H1 (cell line): ENCODE results near the gene SOX6. TPM values are rescaled to one million over a fixed set of nuclear protein-coding genes. Genes with fewer than 3 reads are reported as not detected.
A peak's percentile ranks its signal among the peaks of the same experiment; 100 is the strongest.

ENCODE experiments used
- CTCF ChIA-PET: fragments of 300-600 bp; sonication (Branson Sonifier 250); formaldehyde crosslinking; loops from one replicate; lab custom pipeline; 2021; ENCODE audit not compliant: partially characterized antibody; lab: Charles Lee
- POLR2A ChIA-PET: fragments of 300-600 bp; sonication (Branson Sonifier 250); formaldehyde crosslinking; loops from one replicate; lab custom pipeline; 2021; ENCODE audit warnings: inconsistent platforms; ENCODE audit not compliant: partially characterized antibody; lab: Charles Lee
- DNase-seq, 2 experiments: peaks; one replicate each; pipeline versions ENCODE4 v3.0.0 to v3.0.0-alpha.2; 2010 to 2022; ENCODE audit warnings: low spot score in 2 of 2, low read depth in 1 of 2, mixed read lengths in 1 of 2
- FAIRE-seq: peaks from 2 replicates; lab custom pipeline; 2011; peaks lifted over from hg19 to GRCh38; lab: Jason Lieb, UNC
- H2AFZ ChIP-seq: 2 replicates; pipeline ENCODE4 v1.8.1; 2012; ENCODE audit warnings: low read length, inconsistent platforms
- H2AK5ac ChIP-seq: 2 replicates; pipeline ENCODE4 v1.6.1; 2013; ENCODE audit warnings: low read depth, low read length
- H2BK120ac ChIP-seq: replicated peaks from 2 replicates; pipeline ENCODE3; 2013; ENCODE audit warnings: low read depth, low read length, inconsistent platforms
- H2BK12ac ChIP-seq: 2 replicates; pipeline ENCODE4 v1.6.1; 2013; ENCODE audit warnings: low read depth, low read length
- H2BK15ac ChIP-seq: 2 replicates; pipeline ENCODE4 v1.6.1; 2013; ENCODE audit warnings: low read length
- H2BK20ac ChIP-seq: 2 replicates; pipeline ENCODE4 v1.6.1; 2013; ENCODE audit warnings: low read length
- H2BK5ac ChIP-seq: 2 replicates; pipeline ENCODE4 v1.6.1; 2013; ENCODE audit warnings: low read depth, low read length
- H3K14ac ChIP-seq: 2 replicates; pipeline ENCODE4 v1.6.1; 2013; ENCODE audit warnings: inconsistent platforms; ENCODE audit not compliant: insufficient read length
- H3K18ac ChIP-seq: 2 replicates; pipeline ENCODE4 v1.6.1; 2013; ENCODE audit warnings: low read length; ENCODE audit errors: extremely low read depth
- H3K23ac ChIP-seq: 2 replicates; pipeline ENCODE4 v1.6.1; 2013; ENCODE audit warnings: inconsistent platforms; ENCODE audit not compliant: insufficient read length
- H3K23me2 ChIP-seq: 2 replicates; pipeline ENCODE4 v1.6.1; 2013; ENCODE audit warnings: low read depth, low read length
- H3K27ac ChIP-seq: 2 replicates; pipeline ENCODE4 v1.6.1; 2011; ENCODE audit warnings: low read depth, low read length, inconsistent platforms
- H3K27me3 ChIP-seq, 4 experiments: replicated peaks in 1 of 4; 1 replicate in 1 of 4; 2 replicates in 3 of 4; pipeline versions ENCODE4 v1.6.1 to v1.8.1; 2011 to 2013; ENCODE audit warnings: low read length in 3 of 4, mild to moderate bottlenecking in 3 of 4, inconsistent platforms in 2 of 4, mixed read lengths in 2 of 4, moderate library complexity in 1 of 4; ENCODE audit not compliant: control insufficient read depth in 3 of 4, insufficient read depth in 3 of 4; ENCODE audit errors: extremely low read depth in 1 of 4
- H3K36me3 ChIP-seq, 4 experiments: 2 replicates each; pipeline versions ENCODE4 v1.6.1 to v1.8.1; 2011 to 2013; ENCODE audit warnings: mild to moderate bottlenecking in 4 of 4, low read length in 3 of 4, moderate library complexity in 2 of 4, control low read depth in 1 of 4, inconsistent platforms in 1 of 4; ENCODE audit not compliant: insufficient read depth in 4 of 4, control insufficient read depth in 2 of 4
- H3K4ac ChIP-seq: replicated peaks from 2 replicates; pipeline ENCODE3; 2013; ENCODE audit warnings: low read length, low read depth, mixed read lengths, inconsistent platforms; ENCODE audit not compliant: insufficient read length
- H3K4me1 ChIP-seq, 4 experiments: replicated peaks in 1 of 4; 1 replicate in 1 of 4; 2 replicates in 3 of 4; pipeline versions ENCODE4 v1.6.1 to v1.8.1; 2011 to 2013; ENCODE audit warnings: low read length in 3 of 4, inconsistent platforms in 2 of 4, mixed read lengths in 1 of 4; ENCODE audit not compliant: insufficient read depth in 4 of 4, control insufficient read depth in 3 of 4
- H3K4me2 ChIP-seq, 2 experiments: 2 replicates each; pipeline versions ENCODE4 v1.6.1 to v1.8.1; 2011 to 2013; ENCODE audit warnings: low read depth in 2 of 2, low read length in 2 of 2, control low read depth in 1 of 2, inconsistent platforms in 1 of 2, mild to moderate bottlenecking in 1 of 2; ENCODE audit not compliant: insufficient read depth in 1 of 2
- H3K4me3 ChIP-seq, 4 experiments: fragments of 200-600, 300-600 bp in 1 of 4; sonication (generic), shearing (Covaris generic), sonication (Bioruptor Twin) in 1 of 4; 2 replicates each; pipeline versions ENCODE4 v1.5.1 to v1.8.1; 2011 to 2016; ENCODE audit warnings: low read length in 4 of 4, low read depth in 3 of 4, control low read depth in 2 of 4, inconsistent platforms in 2 of 4, mild to moderate bottlenecking in 2 of 4, mixed read lengths in 1 of 4, moderate library complexity in 1 of 4; ENCODE audit not compliant: insufficient read depth in 2 of 4; ENCODE audit errors: extremely low read depth in 1 of 4
- H3K56ac ChIP-seq: replicated peaks from 2 replicates; pipeline ENCODE3; 2013; ENCODE audit warnings: low read depth, mild to moderate bottlenecking, mixed read lengths, low read length, inconsistent platforms; ENCODE audit not compliant: insufficient read length
- H3K79me1 ChIP-seq: 2 replicates; pipeline ENCODE4 v1.6.1; 2013; ENCODE audit warnings: low read depth, low read length, control low read depth
- H3K79me2 ChIP-seq, 2 experiments: 2 replicates each; pipeline versions ENCODE4 v1.6.1 to v1.8.1; 2012 to 2013; ENCODE audit warnings: low read length in 2 of 2, mild to moderate bottlenecking in 2 of 2, inconsistent platforms in 1 of 2; ENCODE audit not compliant: insufficient read depth in 2 of 2, control insufficient read depth in 1 of 2
- H3K9ac ChIP-seq, 4 experiments: replicated peaks in 1 of 4; 1 replicate in 1 of 4; 2 replicates in 3 of 4; pipeline versions ENCODE4 v1.6.1 to v1.8.1; 2011 to 2013; ENCODE audit warnings: low read depth in 3 of 4, low read length in 3 of 4, control low read depth in 2 of 4, mild to moderate bottlenecking in 2 of 4, moderate library complexity in 2 of 4, inconsistent platforms in 1 of 4; ENCODE audit errors: extremely low read depth in 1 of 4
- H3K9me3 ChIP-seq, 2 experiments: 2 replicates each; pipeline versions ENCODE4 v1.6.1 to v1.8.1; 2012 to 2013; ENCODE audit warnings: mild to moderate bottlenecking in 2 of 2, moderate library complexity in 2 of 2, control low read depth in 1 of 2, inconsistent platforms in 1 of 2, low read depth in 1 of 2, low read length in 1 of 2, mixed read lengths in 1 of 2; ENCODE audit not compliant: insufficient read depth in 2 of 2
- H4K20me1 ChIP-seq, 2 experiments: replicated peaks in 1 of 2; 2 replicates each; pipeline versions ENCODE3 to v1.8.1; 2011 to 2013; ENCODE audit warnings: inconsistent platforms in 2 of 2, low read length in 2 of 2, mild to moderate bottlenecking in 1 of 2; ENCODE audit not compliant: insufficient read depth in 2 of 2, control insufficient read depth in 1 of 2
- H4K5ac ChIP-seq: 2 replicates; pipeline ENCODE4 v1.6.1; 2013; ENCODE audit warnings: low read length, low read depth, mixed read lengths, inconsistent platforms; ENCODE audit not compliant: insufficient read length
- H4K8ac ChIP-seq: 2 replicates; pipeline ENCODE4 v1.8.0; 2013; ENCODE audit warnings: mild to moderate bottlenecking, moderate library complexity, low read length, inconsistent platforms; ENCODE audit not compliant: insufficient read depth; ENCODE audit errors: extremely low read depth
- H4K91ac ChIP-seq: replicated peaks from 2 replicates; pipeline ENCODE3; 2013; ENCODE audit warnings: low read length, mixed read lengths, inconsistent platforms; ENCODE audit not compliant: insufficient read length
- HDAC6 ChIP-seq: IDR thresholded peaks from one replicate; pipeline ENCODE4 v1.7.1; 2012; ENCODE audit warnings: low read depth, mild to moderate bottlenecking, inconsistent platforms, low read length, moderate library complexity
- MAFK ChIP-seq: IDR thresholded peaks from 2 replicates; pipeline ENCODE4 v1.6.1; 2012; ENCODE audit warnings: low read depth, mild to moderate bottlenecking, improper control_type of control experiment, low read length
- RAD21 ChIP-seq, 2 experiments: IDR thresholded peaks in 1 of 2; conservative IDR thresholded peaks in 1 of 2; 2 replicates each; pipeline ENCODE4 v1.6.1; 2011; ENCODE audit warnings: low read depth in 2 of 2, low read length in 2 of 2, improper control_type of control experiment in 1 of 2, inconsistent platforms in 1 of 2, mild to moderate bottlenecking in 1 of 2, moderate library complexity in 1 of 2
- RXRA ChIP-seq: IDR thresholded peaks from 2 replicates; pipeline ENCODE4 v1.6.1; 2011; ENCODE audit warnings: low read depth, mild to moderate bottlenecking, low read length, moderate library complexity; ENCODE audit not compliant: insufficient read depth
- TBP ChIP-seq: IDR thresholded peaks from 2 replicates; pipeline ENCODE4 v1.6.1; 2011; ENCODE audit warnings: low read depth, low read length, improper control_type of control experiment
- WGBS, 2 experiments: shearing (Covaris generic) in 1 of 2; methylation state at CpG; one replicate each; pipeline versions ENCODE4 v1.1.6 to v1.1.7; 2013 to 2015; ENCODE audit warnings: low lambda C conversion rate in 2 of 2, mixed read lengths in 2 of 2, inconsistent platforms in 1 of 2, low coverage in 1 of 2, missing lambda C conversion rate in 1 of 2; ENCODE audit not compliant: insufficient replicate concordance in 2 of 2, insufficient coverage in 1 of 2, insufficient read length in 1 of 2; ENCODE audit errors: extremely low coverage in 1 of 2, missing lambda C conversion rate in 1 of 2; 5-methylcytosine and 5-hydroxymethylcytosine counted together
- polyA plus RNA-seq, 7 experiments: library from polyadenylated mRNA; depleted of rRNA in 3 of 7; stranded (reverse) in 5 of 7; unstranded in 2 of 7; fragments of >200 nt in 5 of 7; fragments of 200-250 nt in 2 of 7; gene quantifications; 1 replicate in 5 of 7; 2 replicates in 1 of 7; 4 replicates in 1 of 7; pipeline versions ENCODE4 v1.2.1 to v1.2.3, GENCODE V29; 2011 to 2013; ENCODE audit warnings: missing spikeins in 2 of 7, mixed read lengths in 2 of 7
- total RNA-seq: library from RNA; stranded (reverse); fragmentation: NEBNext Ultra II Directional; extraction: Animal tissue kit (Norgen Biotek cat#: 25700); gene quantifications from 2 replicates; pipeline ENCODE4 v1.2.1, GENCODE V29; 2021

SOX6 gene
- total and polyA plus RNA-seq, 2 of the 8 experiments (the other 6 are each of a cell fraction or from before 2014, with no cell fraction given), result 0.09 TPM; not detected in 1

DNA sequence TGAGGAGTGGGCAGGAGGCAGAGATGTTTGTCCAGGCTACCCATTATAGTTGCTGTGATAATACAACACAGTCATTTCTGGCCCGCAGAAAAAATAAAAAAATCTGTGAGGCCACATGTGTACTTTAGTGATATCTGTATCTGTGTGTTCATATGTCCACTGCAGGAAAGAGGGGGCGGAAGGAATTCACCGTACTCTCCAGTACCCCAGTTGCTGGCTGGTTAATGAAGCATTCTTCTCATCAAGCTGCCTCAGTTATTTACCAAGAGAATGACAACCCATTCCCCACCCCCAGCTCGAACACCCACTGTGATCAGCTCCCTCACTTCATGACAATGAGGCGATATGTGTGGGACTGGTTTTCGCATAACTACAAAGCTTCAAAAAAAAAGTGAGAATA lies 309.3 kb downstream of the SOX6 start:
- Histone ChIP-seq H2BK5ac (no peak overlapping the region), H3K4me3 (no peak overlapping the region), H4K8ac (no peak overlapping the region), H2AFZ (no peak overlapping the region), H4K20me1 (no peaks in the 10 kb centered on the region), H3K9me3 (no peaks in the 10 kb centered on the region), H3K36me3 (no peaks in the 10 kb centered on the region), H4K91ac (no peak overlapping the region), H3K79me1 (no peaks in the 10 kb centered on the region), H3K4me2 (peak overlapping the region; percentile 2 to 43; a peak in 2 of 4 replicates), H3K18ac (no peak overlapping the region), H2BK20ac (no peak overlapping the region), H3K23ac (no peak overlapping the region), H3K4ac (no peak overlapping the region), H3K9ac (no peak overlapping the region), H3K27me3 (no peaks in the 10 kb centered on the region), H3K14ac (no peak overlapping the region), H3K56ac (no peak overlapping the region), H3K27ac (no peak overlapping the region), H4K5ac (peak overlapping the region; percentile 40), H3K23me2 (peaks cover 2% of the 10 kb centered on the region; the same call in 1 of the 2 replicates), H2AK5ac (no peak overlapping the region), H2BK15ac (no peak overlapping the region), H2BK120ac (no peak overlapping the region), H3K4me1 (peaks cover 0 to 11% (median 10%) of the 10 kb centered on the region in 4 experiments; a peak in 5 of 7 replicates), H3K79me2 (no peaks in the 10 kb centered on the region), H2BK12ac (no peak overlapping the region)
- CTCF ChIA-PET, result interaction anchor here (0.6 to 1.1 kb wide), 4 partner anchors 10 to 283 kb away, joined by 3 to 4 read pairs (median 4); no protein-coding TSS in a partner anchor
- POLR2A ChIA-PET, result no interaction called here
- TF ChIP-seq HDAC6, result no peak
- no peak for TF ChIP-seq RAD21 (IDR thresholded peaks at IDR 0.05 in 1 of 2, conservative IDR thresholded peaks at IDR 0.05 in 1 of 2; ENCODE audit: low read depth in 2 of 2, low read length in 2 of 2)
- no peak for TF ChIP-seq TBP
- no peak for TF ChIP-seq MAFK
- no peak for TF ChIP-seq RXRA
- FAIRE-seq (peak; percentile 66), DNase-seq (no peak)
- WGBS, 2 experiments, result 65% methylated on average over 6 of the region's 6 CpGs; no CpG with 5 or more reads in 1 of the 2 experiments
